HuH-7 (cell line): ENCODE data around the gene TUSC2.
"Not testable (repeated sequence)": the region's sequence is repeated elsewhere in the genome, so short reads cannot be mapped to it uniquely, and the experiment has no call there.

Source experiments
- DNase-seq: peaks from one replicate; pipeline ENCODE4 v3.0.0; 2011; ENCODE audit warnings: low spot score

TUSC2 gene

GRCh38 chr3:50317300-50317699, 10.7 kb downstream of the TUSC2 start:
- DNase-seq, result no peak

DNA sequence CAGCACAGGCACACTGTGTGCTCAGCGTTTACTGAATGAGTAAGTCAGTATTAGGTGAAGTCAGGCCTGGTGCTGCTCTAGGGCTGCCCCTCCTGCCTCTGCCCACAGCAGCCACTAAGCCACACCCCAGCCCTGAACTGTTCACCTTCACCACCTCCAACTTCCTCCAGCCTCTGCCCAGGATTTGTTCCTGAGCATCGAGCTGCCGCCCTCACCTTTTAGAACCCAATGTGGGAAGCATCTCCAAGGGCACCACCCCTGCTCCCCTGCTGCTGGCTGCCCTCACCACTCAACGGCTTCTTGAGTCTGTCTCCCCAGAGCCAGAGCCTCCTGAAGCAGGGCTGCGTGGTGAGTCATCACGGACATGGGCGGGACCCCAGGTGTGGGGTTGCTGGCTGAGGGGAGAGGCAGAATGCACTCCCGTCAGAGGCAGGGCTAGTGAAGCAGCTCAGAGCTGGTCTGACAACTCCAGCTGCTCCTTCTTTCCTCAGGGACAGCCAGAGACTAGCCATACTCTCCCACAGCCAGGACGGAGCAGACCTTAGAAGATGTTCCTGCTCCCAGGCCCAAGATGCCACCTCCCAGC, 11.3 kb downstream of the TUSC2 start:
- no peak for DNase-seq

GRCh38 chr3:50314816-50315215, 13.2 kb downstream of the TUSC2 start:
- DNase-seq, result no peak

GRCh38 chr3:50314342-50314741, 13.7 kb downstream of the TUSC2 start:
- no peak for DNase-seq

GRCh38 chr3:50312041-50312440, 16.0 kb downstream of the TUSC2 start:
- not testable (repeated sequence) for DNase-seq

DNA sequence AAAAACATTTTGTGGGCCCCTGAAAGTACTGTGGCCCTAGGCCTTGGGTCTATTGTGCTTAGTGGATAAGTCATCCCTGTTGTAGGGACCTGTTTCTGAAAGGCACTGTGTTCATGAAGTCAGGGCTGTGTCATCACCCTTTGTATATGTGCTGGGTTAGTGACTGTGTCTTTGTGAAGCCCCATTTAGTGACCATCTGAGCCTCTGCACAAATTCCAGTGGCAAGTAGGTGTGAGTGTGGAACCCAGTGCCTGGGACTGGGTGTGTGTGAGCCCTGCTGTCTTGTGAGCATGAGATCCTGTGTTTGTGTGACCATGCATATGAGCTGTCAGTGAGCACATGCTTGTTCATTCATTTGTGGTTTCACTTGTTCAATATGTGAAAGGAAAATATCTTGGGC, 23.4 kb downstream of the TUSC2 start:
- DNase-seq, result no peak

GRCh38 chr3:50303013-50303815, 24.8 kb downstream of the TUSC2 start, which contains the start of gene HYAL1:
Gene HYAL1 (minus strand): TSS chr3:50303574. CDS start chr3:50302956, 618 bp downstream.
- no peak for DNase-seq

DNA sequence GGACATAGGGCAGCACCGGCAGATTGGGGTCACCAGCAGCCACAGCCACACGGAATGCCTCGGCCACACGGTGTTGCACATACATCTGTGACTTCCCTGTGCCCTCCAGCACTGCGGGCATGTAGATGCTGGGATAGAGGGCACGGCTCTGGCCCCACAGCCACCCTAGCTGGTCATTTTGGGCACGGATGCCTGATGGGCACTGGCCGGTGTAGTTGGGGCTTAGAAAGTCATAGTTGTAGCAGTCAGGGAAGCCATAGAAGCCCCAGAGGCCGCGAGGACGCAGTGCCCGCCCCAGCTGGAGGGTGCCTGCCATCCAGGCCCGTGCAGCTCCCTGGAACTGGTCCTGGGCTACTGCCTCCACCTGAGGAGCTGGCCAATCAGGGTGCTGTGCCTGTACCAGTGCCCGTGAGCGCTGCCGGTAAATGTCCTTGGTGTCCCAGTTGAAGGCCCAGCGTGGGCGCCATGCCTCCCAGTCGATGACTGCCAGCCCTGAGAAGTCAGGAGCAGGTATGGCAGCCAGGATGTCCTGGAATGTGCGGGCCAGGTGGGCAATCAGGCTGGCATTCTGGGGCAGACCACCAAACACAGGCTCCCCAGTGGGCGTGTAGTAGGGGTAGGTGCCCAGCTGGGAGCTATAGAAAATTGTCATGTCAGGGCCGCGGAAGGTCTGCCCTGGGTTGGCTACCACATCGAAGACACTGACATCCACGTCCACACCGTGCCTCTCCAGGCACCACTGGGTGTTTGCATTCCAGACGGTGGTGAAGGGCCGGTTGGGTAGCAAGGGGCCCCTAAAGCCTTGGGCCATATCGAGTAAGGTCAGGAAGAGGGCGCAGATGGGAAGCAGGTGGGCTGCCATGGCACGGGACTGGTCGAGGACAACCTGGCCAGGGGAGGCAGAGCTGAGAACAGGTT, 25.7 kb downstream of the TUSC2 start:
- no peak for DNase-seq

DNA sequence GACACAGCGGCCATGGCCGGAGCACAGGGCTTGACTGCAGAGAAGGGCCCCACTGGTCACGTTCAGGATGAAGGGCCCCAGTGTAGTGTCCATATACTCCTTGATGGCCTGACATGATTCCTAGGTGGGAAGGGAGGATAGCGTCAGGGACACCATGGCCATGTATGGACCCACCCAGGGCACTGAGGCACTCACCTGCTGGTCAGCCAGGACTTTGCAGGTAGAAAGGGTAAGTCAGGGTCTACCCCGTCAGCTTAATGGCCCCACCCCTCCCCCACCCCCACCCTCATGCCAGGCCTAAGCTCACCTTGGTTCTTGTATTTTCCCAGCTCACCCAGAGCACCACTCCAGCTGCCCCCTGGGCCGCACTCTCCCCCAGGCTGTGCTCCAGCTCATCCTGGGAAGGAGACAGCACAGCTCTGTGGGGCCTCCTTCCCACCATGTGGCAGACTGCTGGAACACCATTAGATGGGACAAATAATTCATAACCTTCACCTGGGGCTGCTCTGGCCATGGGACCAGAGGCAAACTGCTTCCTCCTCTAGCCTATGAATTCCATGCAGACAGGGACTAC, 27.3 kb downstream of the TUSC2 start:
- no peak for DNase-seq

DNA sequence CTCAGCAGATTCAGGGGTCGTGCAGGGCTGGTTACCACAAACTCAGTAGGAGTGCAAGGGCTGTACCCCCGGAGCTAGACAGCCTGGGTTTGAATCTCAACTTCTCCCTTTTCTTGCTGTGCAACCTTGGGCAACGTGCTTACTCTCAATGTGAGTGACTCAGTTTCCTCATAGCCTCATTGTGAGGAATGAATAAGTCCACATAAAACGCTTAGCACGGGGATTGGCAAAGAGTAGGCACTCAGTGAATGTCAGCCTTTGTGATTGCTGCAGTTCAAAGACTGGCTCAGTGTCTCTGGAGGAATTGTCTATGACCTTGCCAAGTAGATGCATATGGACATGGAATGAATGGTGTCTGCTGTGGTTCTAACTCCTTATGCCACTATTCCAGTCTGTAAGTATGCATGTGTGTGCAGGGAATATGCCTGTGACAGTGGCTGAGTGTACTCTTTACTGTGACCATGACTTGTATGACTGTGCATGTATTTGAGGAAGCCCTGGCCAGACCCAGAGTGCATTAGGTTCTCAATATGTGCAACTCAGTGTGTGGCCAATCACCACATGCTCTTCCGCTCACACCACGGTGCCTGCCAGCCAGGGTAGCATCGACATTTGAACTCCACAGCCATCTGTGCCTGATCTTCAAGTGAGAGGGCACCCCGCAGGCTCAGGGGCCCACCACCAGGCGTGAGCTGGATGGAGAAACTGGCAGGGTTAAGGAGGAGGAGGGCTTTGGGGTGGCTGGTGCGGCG, 27.9 kb downstream of the TUSC2 start:
- DNase-seq, result no peak

DNA sequence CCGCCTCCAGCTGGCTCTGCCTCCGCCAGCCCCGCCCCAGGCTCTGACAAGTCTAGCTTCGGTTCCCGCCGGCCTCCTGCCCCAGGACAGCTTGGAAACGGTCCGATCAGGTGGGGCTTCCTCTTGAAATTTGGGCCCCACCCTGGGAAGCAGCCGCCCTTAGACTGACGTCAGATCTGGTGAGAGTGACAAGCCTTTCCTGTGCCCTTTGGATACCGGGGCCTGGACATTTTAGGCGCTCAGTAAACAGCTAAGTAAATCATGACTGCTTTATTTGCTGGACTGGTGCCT, 28.4 kb downstream of the TUSC2 start:
- no peak for DNase-seq

- peak; percentile 98 for DNase-seq
Measured at GRCh38 chr3:50298836-50299637, 29.0 kb downstream of the TUSC2 start, which contains the start of the genes HYAL3 and NAA80. Gene HYAL3 (minus strand): TSS chr3:50299405. CDS start chr3:50295602, 3,803 bp downstream. Gene NAA80 (minus strand): TSS chr3:50299405. CDS start chr3:50297463, 1,942 bp downstream.

DNA sequence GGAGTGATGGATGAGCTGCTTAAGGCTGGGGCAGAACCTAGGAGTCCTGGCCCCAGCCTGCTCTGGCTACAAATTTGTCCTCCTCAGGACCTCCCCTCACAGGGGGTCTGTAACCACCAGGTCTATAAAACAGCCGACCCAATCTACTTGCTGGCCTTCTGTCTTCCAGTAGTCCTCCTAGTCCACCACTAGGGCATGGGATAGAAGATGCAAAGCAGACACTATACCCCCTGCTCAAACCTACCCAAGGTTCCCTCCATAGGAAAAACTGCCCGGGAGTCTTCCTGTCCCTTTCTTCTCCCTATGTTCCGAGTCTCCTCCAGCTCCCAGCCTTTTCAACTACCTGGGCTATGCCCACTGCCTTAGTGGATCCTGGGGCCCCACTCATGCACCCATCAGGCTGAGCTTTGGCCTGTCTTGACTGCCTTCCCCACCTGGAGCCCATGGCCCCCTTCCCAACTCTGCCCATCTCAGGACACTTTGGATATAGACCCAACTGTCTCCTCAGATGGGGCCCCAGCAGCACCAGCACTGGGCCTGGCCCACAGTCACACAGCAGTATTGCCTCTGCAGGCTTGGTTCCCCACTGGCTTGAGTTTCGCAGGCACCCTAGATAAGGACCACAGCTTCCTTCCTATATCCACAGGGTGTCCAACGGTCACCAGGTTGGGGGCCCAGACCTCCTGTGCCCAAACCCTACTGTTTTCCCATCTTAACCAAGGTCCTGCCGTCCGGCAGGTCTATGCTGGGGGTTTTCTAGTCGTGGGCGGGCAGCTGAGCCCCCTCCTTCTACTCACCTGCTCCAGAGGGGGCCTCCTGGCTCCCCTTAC, 29.9 kb downstream of the TUSC2 start:
- DNase-seq, result peak; percentile 49

GRCh38 chr3:50297384-50297775, 30.6 kb downstream of the TUSC2 start:
- DNase-seq, result no peak

- DNase-seq, result no peak
Measured at GRCh38 chr3:50296721-50297383, 31.2 kb downstream of the TUSC2 start.

GRCh38 chr3:50295553-50296431, 32.2 kb downstream of the TUSC2 start:
- no peak for DNase-seq

DNA sequence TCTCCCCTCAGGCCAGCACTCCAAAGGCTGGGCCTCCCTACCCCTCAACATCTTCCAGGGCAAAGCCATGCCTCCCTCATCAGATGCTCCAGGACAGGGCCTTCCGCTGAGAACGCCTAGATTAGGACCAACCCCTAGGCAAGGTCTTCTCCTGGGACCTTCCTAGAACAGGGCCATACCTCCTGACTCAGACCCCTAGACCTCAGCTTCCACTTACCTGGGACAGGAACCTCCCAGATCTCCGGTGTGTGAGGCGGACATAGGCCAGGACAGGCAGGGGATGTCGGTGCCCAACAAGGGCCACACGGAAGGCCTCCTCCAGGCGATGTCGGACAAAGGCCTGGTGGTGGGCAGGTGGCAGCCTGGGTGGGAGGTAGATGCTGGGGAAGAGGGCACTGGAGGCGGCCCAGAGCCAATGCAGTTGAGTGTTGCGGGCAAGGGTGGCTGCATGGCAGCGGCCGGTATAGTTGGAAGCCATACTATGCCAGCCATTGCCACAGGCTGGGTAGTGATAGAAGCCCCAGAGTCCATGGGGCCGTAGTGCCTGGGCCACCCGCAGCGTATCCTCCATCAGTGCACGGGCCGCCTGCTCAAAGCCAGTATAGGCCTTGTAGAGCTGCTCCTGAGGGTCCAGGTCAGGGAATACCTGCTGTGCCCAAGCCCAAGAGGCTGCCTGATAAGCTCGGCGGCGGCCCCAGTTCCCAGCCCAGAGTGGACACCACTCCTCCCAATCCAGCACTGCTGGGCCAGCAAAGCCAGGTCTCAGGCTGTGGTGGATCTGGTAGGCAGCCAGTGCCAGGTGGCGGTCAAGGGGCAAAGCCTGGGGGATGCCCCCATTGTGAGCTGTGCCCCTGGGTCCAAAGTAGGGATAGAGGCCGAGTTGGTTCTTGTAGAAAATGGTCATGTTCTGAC, 33.3 kb downstream of the TUSC2 start:
- no peak for DNase-seq
